Osteocyte (in vitro differentiated cells): ENCODE results near the gene HIRA. TPM values are rescaled to one million over a fixed set of nuclear protein-coding genes. Genes with fewer than 3 reads are reported as not detected.

ENCODE experiments used
- DNase-seq: peaks from one replicate; pipeline ENCODE4 v3.0.0; 2021; ENCODE audit warnings: mixed read lengths; ENCODE audit not compliant: unreplicated experiment; ENCODE audit errors: extremely low spot score
- H3K27ac Mint-ChIP-seq: one replicate; pipeline ENCODE4 v1.8.0; 2021; ENCODE audit warnings: mild to moderate bottlenecking, mixed read lengths; ENCODE audit not compliant: unreplicated experiment
- H3K27me3 Mint-ChIP-seq: one replicate; pipeline ENCODE4 v1.8.0; 2021; ENCODE audit warnings: mixed read lengths; ENCODE audit not compliant: unreplicated experiment
- H3K36me3 Mint-ChIP-seq: one replicate; pipeline ENCODE4 v1.8.0; 2021; ENCODE audit warnings: mixed read lengths; ENCODE audit not compliant: unreplicated experiment
- H3K4me1 Mint-ChIP-seq: one replicate; pipeline ENCODE4 v1.8.0; 2021; ENCODE audit warnings: mixed read lengths; ENCODE audit not compliant: unreplicated experiment
- H3K4me3 Mint-ChIP-seq: one replicate; pipeline ENCODE4 v1.8.0; 2021; ENCODE audit warnings: mild to moderate bottlenecking, moderate library complexity, mixed read lengths; ENCODE audit not compliant: unreplicated experiment
- H3K9me3 Mint-ChIP-seq: one replicate; pipeline ENCODE4 v1.8.0; 2021; ENCODE audit warnings: mixed read lengths; ENCODE audit not compliant: unreplicated experiment
- CTCF ChIP-seq: fragments of 200-600 bp; sonication (generic); IDR thresholded peaks from 2 replicates; pipeline ENCODE4 v1.5.0; 2021; ENCODE audit warnings: antibody characterized with exemption, mild to moderate bottlenecking, moderate library complexity
- total RNA-seq: library from RNA; stranded (reverse); gene quantifications from 2 replicates; pipeline ENCODE4 v1.2.1, GENCODE V29; 2021

Gene HIRA
- total RNA-seq, 1 donor from 2014 or later = 33.2 TPM

DNA sequence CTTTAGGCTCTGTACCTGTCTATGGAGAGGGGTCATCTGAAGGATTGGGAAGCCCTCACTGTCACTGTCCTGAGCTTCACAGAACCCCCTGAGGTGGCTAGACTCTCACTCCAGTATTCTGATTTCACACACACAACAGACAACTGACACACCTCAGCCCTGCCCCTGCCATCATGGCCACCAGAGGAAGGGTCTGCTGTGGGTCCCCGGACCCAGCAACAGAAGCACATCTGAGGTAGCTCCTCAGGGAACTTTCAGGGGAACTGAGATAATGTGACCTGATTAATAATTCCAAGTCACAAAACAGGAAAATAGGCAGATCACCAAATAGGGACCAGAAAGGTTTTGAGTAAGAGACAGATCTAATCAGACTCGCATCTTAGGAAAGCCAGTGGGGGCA, 23.5 kb upstream of the HIRA start:
- Mint-ChIP-seq H3K9me3 (no peaks in the 10 kb centered on the region), H3K4me3 (no peak overlapping the region), H3K27ac (no peak overlapping the region), H3K4me1 (peaks cover 6% of the 10 kb centered on the region), H3K36me3 (peaks cover 51% of the 10 kb centered on the region), H3K27me3 (no peaks in the 10 kb centered on the region)
- TF ChIP-seq CTCF = no peak
- DNase-seq = no peak

- TF ChIP-seq CTCF = no peak
- no peak overlapping the region for H3K27ac Mint-ChIP-seq
- H3K9me3 Mint-ChIP-seq = no peaks in the 10 kb centered on the region
- H3K27me3 Mint-ChIP-seq = no peaks in the 10 kb centered on the region
- DNase-seq = no peak
- peaks cover 56% of the 10 kb centered on the region for H3K36me3 Mint-ChIP-seq
- peaks cover 6% of the 10 kb centered on the region for H3K4me1 Mint-ChIP-seq
- no peak overlapping the region for H3K4me3 Mint-ChIP-seq
These were observed 22.6 kb upstream of the HIRA start for GRCh38 chr22:19454156-19454555.

DNA sequence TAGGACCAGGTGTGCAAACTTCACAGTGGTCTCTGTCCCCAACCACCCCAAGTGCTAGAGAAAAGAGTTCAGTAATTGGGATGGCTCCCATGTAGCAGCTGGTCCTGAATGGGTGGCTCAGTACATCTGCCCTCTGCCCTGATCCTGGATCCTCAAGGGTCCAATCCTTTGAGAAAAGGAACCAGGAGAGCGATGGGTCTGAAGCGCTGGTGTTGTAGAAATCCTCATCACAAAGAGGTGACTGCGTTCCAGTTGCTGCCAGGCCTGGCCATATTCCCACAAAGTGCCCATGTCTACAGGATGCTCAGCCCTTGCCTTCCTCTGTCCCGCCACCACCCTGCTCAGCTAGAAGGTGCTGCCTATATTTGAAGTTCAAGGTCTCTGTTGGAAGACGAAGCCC, 22.2 kb upstream of the HIRA start:
- H3K27me3 Mint-ChIP-seq = no peaks in the 10 kb centered on the region
- TF ChIP-seq CTCF = no peak
- DNase-seq = no peak
- H3K4me1 Mint-ChIP-seq = peaks cover 6% of the 10 kb centered on the region
- no peaks in the 10 kb centered on the region for H3K9me3 Mint-ChIP-seq
- H3K4me3 Mint-ChIP-seq = no peak overlapping the region
- no peak overlapping the region for H3K27ac Mint-ChIP-seq
- peaks cover 56% of the 10 kb centered on the region for H3K36me3 Mint-ChIP-seq

DNA sequence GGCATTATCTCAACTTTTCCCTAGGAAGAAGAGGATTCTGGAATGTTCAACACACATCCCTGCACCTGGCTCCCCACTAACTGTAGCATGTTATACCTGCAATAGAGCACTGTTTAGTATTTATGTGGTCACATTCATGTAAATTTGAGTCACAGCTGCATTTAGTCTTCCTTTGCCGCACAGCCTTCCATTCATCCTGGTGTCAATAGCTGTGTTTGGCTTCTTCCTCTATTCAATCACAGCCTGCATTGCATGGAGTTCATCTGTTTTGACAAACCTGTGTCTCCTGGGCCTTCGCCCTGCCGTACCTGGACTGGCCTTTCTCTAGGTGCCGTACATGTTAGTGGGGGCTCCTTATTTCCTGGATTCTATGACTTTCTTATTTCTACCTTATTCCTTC, 20.0 kb upstream of the HIRA start:
- Mint-ChIP-seq H3K27ac (no peak overlapping the region), H3K4me1 (peaks cover 20% of the 10 kb centered on the region), H3K4me3 (no peak overlapping the region), H3K27me3 (no peaks in the 10 kb centered on the region), H3K36me3 (peaks cover 52% of the 10 kb centered on the region), H3K9me3 (no peaks in the 10 kb centered on the region)
- DNase-seq = no peak
- TF ChIP-seq CTCF = no peak

DNA sequence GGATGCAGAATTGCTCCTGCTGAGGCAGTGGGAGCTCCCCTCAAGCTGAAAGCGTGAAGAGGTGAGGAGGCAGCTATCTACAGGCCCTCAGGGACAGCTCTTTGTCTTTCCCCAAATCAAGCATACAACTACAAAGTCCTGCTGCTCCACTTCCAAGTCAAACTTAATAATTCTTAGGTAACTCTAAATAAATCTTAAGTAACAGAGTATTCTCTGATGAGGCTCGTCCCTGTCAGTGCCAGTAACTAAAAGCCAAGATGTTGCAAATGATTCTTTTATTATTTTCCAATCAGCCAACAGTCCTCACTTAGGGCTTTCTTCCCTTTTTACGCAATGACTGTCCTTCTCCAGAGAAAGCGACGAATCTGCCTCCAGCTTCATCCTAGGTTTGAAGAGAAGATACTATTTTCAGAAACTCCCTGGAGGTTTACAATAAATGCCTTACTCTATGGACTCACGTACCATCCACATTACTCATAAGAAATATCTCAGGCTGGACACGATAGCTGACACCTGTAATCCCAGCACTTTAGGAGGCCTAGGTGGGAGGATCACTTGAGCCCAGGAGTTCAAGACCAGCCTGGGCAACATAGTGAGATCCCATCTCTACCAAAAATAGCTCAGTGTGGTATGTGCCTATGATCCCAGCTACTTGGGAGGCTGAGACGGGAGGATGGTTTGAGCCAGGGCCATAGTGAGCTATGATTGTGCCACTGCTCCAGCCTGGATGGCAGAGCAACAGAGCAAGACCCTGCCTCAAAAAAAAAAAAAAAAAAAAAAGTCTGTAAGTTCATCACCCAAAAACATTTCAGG, 19.0 kb upstream of the HIRA start:
- no peak overlapping the region for H3K27ac Mint-ChIP-seq
- H3K9me3 Mint-ChIP-seq = no peaks in the 10 kb centered on the region
- DNase-seq = no peak
- TF ChIP-seq CTCF = no peak
- peaks cover 20% of the 10 kb centered on the region for H3K4me1 Mint-ChIP-seq
- no peak overlapping the region for H3K4me3 Mint-ChIP-seq
- peaks cover 45% of the 10 kb centered on the region for H3K36me3 Mint-ChIP-seq
- H3K27me3 Mint-ChIP-seq = no peaks in the 10 kb centered on the region
